GM12878 (cell line): ENCODE results near the gene KCNQ1. TPM values are rescaled to one million over a fixed set of nuclear protein-coding genes. Genes with fewer than 3 reads are reported as not detected.

Experiments used
- ATAC-seq: fragments of 200-7000 bp; cut with Tn5 transposase; 3 replicates; pipeline ENCODE4 v1.9.1; 2020; ENCODE audit warnings: mild to moderate bottlenecking, moderate library complexity
- BruUV-seq: library from RNA; stranded (reverse); fragments of 400-500 nt; replicated peaks from 2 replicates; lab custom pipeline; 2021; lab: Mats Ljungman, UMichigan
- CTCF ChIA-PET: fragments of 300-600 bp; sonication (Branson Sonifier 250); formaldehyde crosslinking; extraction: SDS; loops from one replicate; lab custom pipeline; 2021; ENCODE audit warnings: inconsistent platforms; lab: Yijun Ruan, JAX
- POLR2A ChIA-PET: fragments of 350-600 bp; formaldehyde crosslinking; extraction: SDS; loops from one replicate; lab custom pipeline; 2021; ENCODE audit warnings: inconsistent platforms; lab: Charles Lee
- RAD21 ChIA-PET: fragments of 300-600 bp; sonication (Branson Sonifier 250); formaldehyde crosslinking; loops from one replicate; lab custom pipeline; 2023; ENCODE audit warnings: antibody characterized with exemption; ENCODE audit not compliant: unreplicated experiment; lab: Charles Lee
- SMC1A ChIA-PET: fragments of 300-600 bp; sonication (Branson Sonifier 250); formaldehyde crosslinking; loops from one replicate; lab custom pipeline; 2023; ENCODE audit not compliant: unreplicated experiment, uncharacterized antibody; lab: Charles Lee
- DNase-seq: peaks from one replicate; pipeline ENCODE4 v3.0.0-alpha.2; 2011; ENCODE audit warnings: low read depth, low spot score
- FAIRE-seq: peaks from 3 replicates; lab custom pipeline; 2011; peaks lifted over from hg19 to GRCh38; lab: Jason Lieb, UNC
- H2AFZ ChIP-seq: 2 replicates; pipeline ENCODE4 v1.6.0; 2011; ENCODE audit warnings: low read depth, low read length, control low read depth; ENCODE audit not compliant: control insufficient read depth
- H3K27ac ChIP-seq: 2 replicates; pipeline ENCODE4 v1.5.1; 2011; ENCODE audit warnings: control low read depth; ENCODE audit not compliant: control insufficient read depth, insufficient read depth
- H3K27me3 ChIP-seq, 2 experiments: replicated peaks in 1 of 2; 2 replicates each; pipeline versions ENCODE4 v1.6.0 to v1.6.1; 2011; ENCODE audit warnings: low read length in 1 of 2; ENCODE audit not compliant: control insufficient read depth in 2 of 2, insufficient read depth in 2 of 2
- H3K36me3 ChIP-seq, 2 experiments: 2 replicates each; pipeline ENCODE4 v1.5.1; 2011; ENCODE audit warnings: low read length in 1 of 2; ENCODE audit not compliant: control insufficient read depth in 2 of 2, insufficient read depth in 2 of 2
- H3K4me1 ChIP-seq: 2 replicates; pipeline ENCODE4 v1.6.1; 2011; ENCODE audit warnings: mild to moderate bottlenecking, low read length, moderate library complexity, mixed read lengths; ENCODE audit not compliant: control insufficient read depth, insufficient read depth
- H3K4me2 ChIP-seq: 2 replicates; pipeline ENCODE4 v1.6.0; 2011; ENCODE audit warnings: control low read depth; ENCODE audit not compliant: control insufficient read depth, insufficient read depth
- H3K4me3 ChIP-seq: fragments of 200-600 bp; sonication (generic); 2 replicates; pipeline ENCODE4 v1.5.1; 2016
- H3K79me2 ChIP-seq: 2 replicates; pipeline ENCODE4 v1.6.0; 2011; ENCODE audit warnings: low read length; ENCODE audit not compliant: control insufficient read depth, insufficient read depth
- H3K9ac ChIP-seq: 2 replicates; pipeline ENCODE4 v1.8.0; 2011; ENCODE audit warnings: low read length, control low read depth, mixed read lengths; ENCODE audit not compliant: control insufficient read depth, insufficient read depth
- H3K9me3 ChIP-seq: replicated peaks from 3 replicates; pipeline ENCODE4 v1.5.1; 2011; ENCODE audit warnings: mild to moderate bottlenecking, low read length; ENCODE audit not compliant: control insufficient read depth, insufficient read depth
- H4K20me1 ChIP-seq: 2 replicates; pipeline ENCODE4 v1.6.0; 2011; ENCODE audit not compliant: control insufficient read depth, insufficient read depth
- MYB ChIP-seq: fragments of 150-350 bp; IDR thresholded peaks from 2 replicates; pipeline ENCODE4 v1.6.1; 2014; ENCODE audit warnings: mild to moderate bottlenecking, low read depth, low read length, borderline replicate concordance
- NR2C2 ChIP-seq: IDR thresholded peaks from 2 replicates; pipeline ENCODE4 v1.6.1; 2011; ENCODE audit warnings: borderline replicate concordance, low read depth; ENCODE audit not compliant: control insufficient read depth, insufficient read length
- RCOR1 ChIP-seq: conservative IDR thresholded peaks from 2 replicates; pipeline ENCODE4 v1.6.1; 2012; ENCODE audit warnings: low read depth, low read length, improper control_type of control experiment
- ZNF24 ChIP-seq: fragments of 450-650 bp; IDR thresholded peaks from 2 replicates; pipeline ENCODE4 v1.6.1; 2017; ENCODE audit warnings: antibody characterized with exemption, mild to moderate bottlenecking
- WGBS: methylation state at CpG from one replicate; pipeline ENCODE4 v1.1.6; 2016; ENCODE audit warnings: low lambda C conversion rate; ENCODE audit not compliant: insufficient replicate concordance, insufficient coverage; ENCODE audit errors: missing lambda C conversion rate; 5-methylcytosine and 5-hydroxymethylcytosine counted together
- in situ Hi-C: fragments of 300-500 bp; cut with MboI; formaldehyde crosslinking; loops from 9 replicates; pipeline ENCODE4 v1.14.3; 2018; ENCODE audit warnings: mixed read lengths
- intact Hi-C: fragments of 100-400 bp; cut with micrococcal nuclease; formaldehyde crosslinking; loops from one replicate; pipeline ENCODE4 v1.14.2; 2022; ENCODE audit not compliant: unreplicated experiment
- polyA plus RNA-seq, 11 experiments: library from polyadenylated mRNA; depleted of rRNA in 4 of 11; unstranded in 6 of 11; stranded (reverse) in 5 of 11; fragments of >200 nt; fragmentation: Nextera tagmentation in 4 of 11; fragmentation: Illumina TruSeq in 1 of 11; extraction: Ambion mirVana in 4 of 11; extraction: Trizol in 1 of 11; gene quantifications; 1 replicate in 1 of 11; 2 replicates in 10 of 11; pipeline versions ENCODE4 v1.2.1 to v1.2.3, GENCODE V29; 2011 to 2016; ENCODE audit warnings: inconsistent platforms in 2 of 11, missing spikeins in 2 of 11, low read depth in 1 of 11
- total RNA-seq, 4 experiments: library from RNA; depleted of rRNA in 3 of 4; stranded (reverse); fragments of >200 nt in 3 of 4; fragmentation: Illumina TruSeq in 1 of 4; extraction: Trizol in 1 of 4; gene quantifications; 2 replicates each; pipeline versions ENCODE4 v1.2.1 to v1.2.3, GENCODE V29; 2013 to 2021

KCNQ1 gene
- total and polyA plus RNA-seq, 10 of the 15 experiments (the other 5 are each of a cell fraction or from before 2014, with no cell fraction given) = 0.03 to 0.15 (median 0.12) TPM; not detected in 7

DNA sequence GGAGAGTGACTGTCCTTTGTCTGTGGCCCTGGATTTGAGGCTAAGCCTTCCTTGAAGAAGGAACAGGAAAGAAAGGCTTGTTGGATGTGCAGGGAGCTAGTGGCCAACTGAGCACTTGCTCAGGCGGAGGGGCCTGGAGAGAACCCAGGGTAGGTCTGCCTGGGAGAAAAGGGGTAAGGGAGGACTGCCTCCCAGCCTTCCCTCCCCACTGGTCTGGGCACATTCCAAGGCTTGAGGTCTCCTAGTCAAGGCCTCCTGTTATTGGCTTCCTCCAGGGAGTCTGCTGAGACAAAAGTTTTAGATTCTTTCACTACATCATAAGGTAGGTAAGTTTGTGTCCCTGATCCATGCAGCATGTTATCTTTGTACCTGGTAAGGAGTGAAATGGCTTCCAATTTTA is 239.8 kb downstream of the KCNQ1 start:
- Histone ChIP-seq H3K4me1 (peaks cover 7% of the 10 kb centered on the region), H3K4me3 (no peak overlapping the region), H3K27me3 (no peaks in the 10 kb centered on the region), H3K27ac (no peak overlapping the region), H2AFZ (no peak overlapping the region), H3K36me3 (0 out of 4 replicates have a peak, but pooled peaks cover 0 to 3% of the 10 kb centered on the region in 2 experiments), H4K20me1 (no peaks in the 10 kb centered on the region), H3K79me2 (no peaks in the 10 kb centered on the region; the same call in 1 of the 2 replicates), H3K9me3 (no peaks in the 10 kb centered on the region), H3K4me2 (no peak overlapping the region), H3K9ac (no peak overlapping the region)
- no peak for ATAC-seq
- no TSS peak for BruUV-seq
- POLR2A ChIA-PET = no interaction called here
- in situ Hi-C loops = no loop called here
- intact Hi-C loops = no loop called here
- RAD21 ChIA-PET = no interaction called here
- TF ChIP-seq MYB (no peak), NR2C2 (no peak)
- WGBS = 54% methylated on average over 1 of the region's 1 CpG
- CTCF ChIA-PET = interaction anchor here (1.3 kb wide), 1 partner anchor 10 kb away, joined by 3 read pairs; no protein-coding TSS in a partner anchor
- SMC1A ChIA-PET = no interaction called here
- no peak for FAIRE-seq
- no peak for DNase-seq

DNA sequence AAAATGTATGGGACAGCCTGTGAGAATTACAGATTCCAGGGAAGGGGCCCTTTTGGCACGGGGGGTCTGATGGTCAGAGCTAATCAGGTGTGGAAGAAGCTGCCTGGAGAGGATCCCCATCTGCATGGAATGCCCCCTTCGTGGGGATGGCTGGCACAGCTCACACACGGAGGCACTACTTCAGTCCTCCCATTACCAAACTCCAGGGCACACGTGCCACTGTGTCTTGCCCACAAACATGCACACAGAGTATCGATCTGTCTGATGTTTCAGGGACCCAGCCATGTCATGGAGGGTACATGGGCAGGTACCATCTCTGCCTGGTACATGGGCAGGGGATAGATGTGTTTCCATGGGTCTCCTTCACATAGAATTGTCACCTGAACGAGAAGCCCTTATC is 240.2 kb downstream of the KCNQ1 start:
- ATAC-seq (no peak), FAIRE-seq (no peak), DNase-seq (no peak)
- ChIA-PET CTCF (no interaction called here), SMC1A (no interaction called here), POLR2A (no interaction called here), RAD21 (no interaction called here)
- H3K9ac ChIP-seq = no peak overlapping the region
- WGBS = 48% methylated on average over 6 of the region's 6 CpGs
- H4K20me1 ChIP-seq = no peaks in the 10 kb centered on the region
- TF ChIP-seq ZNF24 (no peak), RCOR1 (no peak)
- no peaks in the 10 kb centered on the region; the same call in 1 of the 2 replicates for H3K79me2 ChIP-seq
- in situ Hi-C loops (no loop called here), intact Hi-C loops (no loop called here)
- 0 out of 4 replicates have a peak, but pooled peaks cover 0 to 3% of the 10 kb centered on the region in 2 experiments for H3K36me3 ChIP-seq
- no peak overlapping the region for H3K27ac ChIP-seq
- no peaks in the 10 kb centered on the region for H3K9me3 ChIP-seq
- BruUV-seq = no TSS peak
- H3K27me3 ChIP-seq = no peaks in the 10 kb centered on the region
- peaks cover 7% of the 10 kb centered on the region for H3K4me1 ChIP-seq
- no peak overlapping the region for H3K4me2 ChIP-seq
- H2AFZ ChIP-seq = no peak overlapping the region
- H3K4me3 ChIP-seq = no peak overlapping the region
